IMR-90 (cell line): Measurements from ENCODE around the gene MCM6. TPM values are rescaled to one million over a fixed set of nuclear protein-coding genes. Genes with fewer than 3 reads are reported as not detected.

Experiments
- ATAC-seq: fragments of 200-7000 bp; cut with Tn5 transposase; 2 replicates; pipeline ENCODE4 v1.9.1; 2020; ENCODE audit warnings: low read depth, mild to moderate bottlenecking, moderate library complexity
- BruUV-seq: library from RNA; stranded (reverse); fragments of 400-500 nt; replicated peaks from 2 replicates; lab custom pipeline; 2021; lab: Mats Ljungman, UMichigan
- CTCF ChIA-PET: fragments of 300-600 bp; formaldehyde crosslinking; extraction: SDS; loops from one replicate; lab custom pipeline; 2021; ENCODE audit warnings: antibody characterized with exemption; lab: Yijun Ruan, JAX
- POLR2A ChIA-PET: fragments of 300-600 bp; sonication (Branson Sonifier 250); formaldehyde crosslinking; loops from one replicate; lab custom pipeline; 2022; ENCODE audit warnings: antibody characterized with exemption; ENCODE audit not compliant: unreplicated experiment; lab: Charles Lee
- DNase-seq: peaks from one replicate; pipeline ENCODE4 v3.0.0; 2013
- H2AFZ ChIP-seq: replicated peaks from 2 replicates; pipeline ENCODE3; 2013; ENCODE audit warnings: low read length, mild to moderate bottlenecking; ENCODE audit not compliant: poor library complexity
- H2AK5ac ChIP-seq: 2 replicates; pipeline ENCODE4 v1.6.1; 2013; ENCODE audit warnings: low read depth, low read length, inconsistent platforms
- H2AK9ac ChIP-seq: replicated peaks from 2 replicates; pipeline ENCODE3; 2013; ENCODE audit warnings: mild to moderate bottlenecking, low read depth, low read length, moderate library complexity; ENCODE audit not compliant: poor library complexity
- H2BK120ac ChIP-seq: 2 replicates; pipeline ENCODE4 v1.6.1; 2013; ENCODE audit warnings: low read depth, low read length, inconsistent platforms
- H2BK15ac ChIP-seq: 3 replicates; pipeline ENCODE4 v1.6.1; 2013; ENCODE audit warnings: low read depth, low read length, inconsistent platforms
- H2BK20ac ChIP-seq: 2 replicates; pipeline ENCODE4 v1.6.1; 2013; ENCODE audit warnings: low read depth, mild to moderate bottlenecking, inconsistent platforms, low read length, moderate library complexity
- H2BK5ac ChIP-seq: 2 replicates; pipeline ENCODE4 v1.6.1; 2013; ENCODE audit warnings: mild to moderate bottlenecking, low read depth, low read length, inconsistent platforms; ENCODE audit not compliant: poor library complexity, severe bottlenecking
- H3K14ac ChIP-seq: replicated peaks from 2 replicates; pipeline ENCODE4 v1.6.1; 2013; ENCODE audit warnings: low read depth, low read length, inconsistent platforms
- H3K18ac ChIP-seq: 2 replicates; pipeline ENCODE4 v1.6.1; 2013; ENCODE audit warnings: low read depth, low read length, control low read depth
- H3K23ac ChIP-seq: 2 replicates; pipeline ENCODE4 v1.6.1; 2013; ENCODE audit warnings: low read depth, low read length, inconsistent platforms
- H3K27ac ChIP-seq: 2 replicates; pipeline ENCODE4 v1.5.1; 2013; ENCODE audit warnings: mild to moderate bottlenecking, control low read depth, low read length; ENCODE audit not compliant: insufficient read depth
- H3K27me3 ChIP-seq: 2 replicates; pipeline ENCODE4 v1.6.1; 2013; ENCODE audit warnings: low read length; ENCODE audit not compliant: control insufficient read depth, insufficient read depth
- H3K36me3 ChIP-seq: 2 replicates; pipeline ENCODE4 v1.6.1; 2013; ENCODE audit warnings: low read length, mixed read lengths; ENCODE audit not compliant: control insufficient read depth, insufficient read depth
- H3K4ac ChIP-seq: 2 replicates; pipeline ENCODE4 v1.6.1; 2013; ENCODE audit warnings: low read depth, low read length, inconsistent platforms
- H3K4me1 ChIP-seq: 2 replicates; pipeline ENCODE4 v1.6.1; 2013; ENCODE audit warnings: low read length, mixed read lengths; ENCODE audit not compliant: control insufficient read depth, insufficient read depth
- H3K4me2 ChIP-seq: 2 replicates; pipeline ENCODE4 v1.6.1; 2013; ENCODE audit warnings: low read depth, mild to moderate bottlenecking, control low read depth, low read length, moderate library complexity
- H3K4me3 ChIP-seq: 2 replicates; pipeline ENCODE4 v1.5.1; 2013; ENCODE audit warnings: low read depth, mild to moderate bottlenecking, control low read depth, low read length, moderate library complexity; ENCODE audit not compliant: insufficient read depth
- H3K56ac ChIP-seq: 2 replicates; pipeline ENCODE4 v1.6.1; 2013; ENCODE audit warnings: low read length, inconsistent platforms; ENCODE audit not compliant: insufficient read depth; ENCODE audit errors: extremely low read depth
- H3K79me1 ChIP-seq, 2 experiments: 2 replicates each; pipeline ENCODE4 v1.6.1; 2013; ENCODE audit warnings: low read length in 2 of 2, inconsistent platforms in 1 of 2, low read depth in 1 of 2
- H3K9ac ChIP-seq: 2 replicates; pipeline ENCODE4 v1.6.1; 2013; ENCODE audit warnings: low read depth, low read length, control low read depth
- H3K9me1 ChIP-seq: 2 replicates; pipeline ENCODE4 v1.6.1; 2013; ENCODE audit warnings: low read length, inconsistent platforms; ENCODE audit not compliant: insufficient read depth
- H3K9me3 ChIP-seq: 2 replicates; pipeline ENCODE4 v1.6.1; 2013; ENCODE audit warnings: low read length; ENCODE audit not compliant: control insufficient read depth, insufficient read depth
- H4K20me1 ChIP-seq: 2 replicates; pipeline ENCODE4 v1.6.1; 2013; ENCODE audit warnings: low read length, inconsistent platforms; ENCODE audit not compliant: insufficient read depth
- H4K5ac ChIP-seq: 2 replicates; pipeline ENCODE4 v1.6.1; 2013; ENCODE audit warnings: mild to moderate bottlenecking, low read depth, low read length, control low read depth
- H4K8ac ChIP-seq, 2 experiments: 2 replicates each; pipeline ENCODE4 v1.6.1; 2013; ENCODE audit warnings: low read depth in 2 of 2, low read length in 2 of 2, control low read depth in 1 of 2, inconsistent platforms in 1 of 2
- H4K91ac ChIP-seq: 2 replicates; pipeline ENCODE4 v1.6.1; 2013; ENCODE audit warnings: low read depth, low read length, inconsistent platforms; ENCODE audit not compliant: insufficient read depth
- BHLHE40 ChIP-seq: fragments of 150-350 bp; IDR thresholded peaks from 2 replicates; pipeline ENCODE4 v1.6.1; 2016; ENCODE audit warnings: mild to moderate bottlenecking, low read depth, low read length
- MXI1 ChIP-seq: IDR thresholded peaks from 2 replicates; pipeline ENCODE4 v1.6.1; 2012; ENCODE audit warnings: low read depth, mild to moderate bottlenecking, low read length, moderate library complexity, borderline replicate concordance
- WGBS, 2 experiments: methylation state at CpG; one replicate each; pipeline versions ENCODE4 v1.1.5 to v1.1.7; 2013; ENCODE audit warnings: missing lambda C conversion rate in 2 of 2; ENCODE audit not compliant: insufficient read length in 1 of 2; ENCODE audit errors: extremely low coverage in 2 of 2; 5-methylcytosine and 5-hydroxymethylcytosine counted together
- dilution Hi-C: fragments of 300-500 bp; cut with HindIII; formaldehyde crosslinking; loops from one replicate; pipeline ENCODE4 v1.14.3; 2018; ENCODE audit warnings: low sequenced_read_pairs; ENCODE audit not compliant: unreplicated experiment
- in situ Hi-C: fragments of 300-500 bp; cut with MboI; formaldehyde crosslinking; loops from 3 replicates; pipeline ENCODE4 v1.14.3; 2019; ENCODE audit warnings: low sequenced_read_pairs, inconsistent platforms, mixed read lengths
- intact Hi-C: fragments of 100-400 bp; cut with micrococcal nuclease; formaldehyde crosslinking; loops from 2 replicates; pipeline ENCODE4 v1.10.0; 2022
- polyA plus RNA-seq, 3 experiments: library from polyadenylated mRNA; depleted of rRNA; stranded (reverse); fragments of >200 nt; gene quantifications; 2 replicates each; pipeline ENCODE4 v1.2.3, GENCODE V29; 2012; ENCODE audit warnings: low replicate concordance in 1 of 3
- total RNA-seq: library from RNA; depleted of rRNA; stranded (reverse); fragments of >200 nt; gene quantifications from 2 replicates; pipeline ENCODE4 v1.2.3, GENCODE V29; 2012

MCM6 gene
- total and polyA plus RNA-seq, 2 of the 4 experiments (the other 2 are of a cell fraction) = 21.4 to 29.6 TPM

DNA sequence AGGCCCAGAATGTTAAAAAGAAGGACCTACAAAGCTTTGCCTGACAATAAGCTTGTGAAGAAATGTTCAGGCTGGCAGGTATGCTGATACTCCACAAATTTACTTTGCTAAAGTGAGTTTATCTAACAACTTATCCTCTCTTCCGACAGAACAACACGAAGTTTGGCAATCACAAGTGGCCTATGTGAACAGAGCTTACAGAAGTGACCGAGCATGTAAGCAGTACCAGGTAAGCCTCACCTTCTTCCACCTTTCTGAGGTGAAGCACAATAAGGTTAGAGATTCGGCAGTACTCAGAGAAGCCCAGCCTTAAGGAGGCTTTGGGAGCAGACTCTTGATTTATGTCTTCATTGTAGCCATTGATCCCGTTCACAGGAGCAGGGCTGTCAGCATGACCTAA lies 30.2 kb downstream of the MCM6 start:
- Histone ChIP-seq H3K18ac (no peak overlapping the region), H3K9me1 (no peaks in the 10 kb centered on the region), H3K27me3 (no peaks in the 10 kb centered on the region), H4K91ac (no peak overlapping the region), H3K4me1 (peaks cover 2% of the 10 kb centered on the region; the same call in 1 of the 2 replicates), H3K4me2 (no peak overlapping the region), H4K5ac (no peak overlapping the region), H2BK20ac (no peak overlapping the region), H3K4me3 (no peak overlapping the region), H3K4ac (no peak overlapping the region), H3K9me3 (no peaks in the 10 kb centered on the region), H3K14ac (no peak overlapping the region), H2AK9ac (no peak overlapping the region), H2AK5ac (no peak overlapping the region), H3K36me3 (peaks cover 10% of the 10 kb centered on the region), H3K79me1 (no peaks in the 10 kb centered on the region), H2BK15ac (no peak overlapping the region), H2BK120ac (no peak overlapping the region), H3K27ac (no peak overlapping the region), H3K9ac (no peak overlapping the region), H4K8ac (no peak overlapping the region), H3K56ac (no peak overlapping the region), H3K23ac (no peak overlapping the region), H2AFZ (no peak overlapping the region), H4K20me1 (no peaks in the 10 kb centered on the region), H2BK5ac (no peak overlapping the region)
- BruUV-seq = no TSS peak
- ATAC-seq (no peak), DNase-seq (no peak)
- no CpG with 5 or more reads among the region's 5 CpGs for WGBS, 2 experiments
- in situ Hi-C loops (no loop called here), dilution Hi-C loops (no loop called here), intact Hi-C loops (no loop called here)
- CTCF ChIA-PET = no interaction called here
- no peak for TF ChIP-seq BHLHE40
- no peak for TF ChIP-seq MXI1
- POLR2A ChIA-PET = no interaction called here
